Astrocyte (in vitro differentiated cells and primary cell): ENCODE data around the gene ANGEL1. TPM values are rescaled to one million over a fixed set of nuclear protein-coding genes. Genes with fewer than 3 reads are reported as not detected.

Source experiments
- DNase-seq: peaks from one replicate; pipeline ENCODE4 v3.0.0-alpha.2; 2010; ENCODE audit warnings: low read depth
- FAIRE-seq: peaks from 2 replicates; lab custom pipeline; 2011; peaks lifted over from hg19 to GRCh38; lab: Jason Lieb, UNC
- H2AFZ ChIP-seq: 2 replicates; pipeline ENCODE4 v1.6.0; 2012; ENCODE audit warnings: low read depth, low read length, inconsistent platforms
- H3K27ac ChIP-seq: 2 replicates; pipeline ENCODE4 v1.5.1; 2011; ENCODE audit warnings: low read depth, low read length, inconsistent platforms
- H3K27me3 ChIP-seq: 2 replicates; pipeline ENCODE4 v1.6.0; 2011; ENCODE audit warnings: low read length, inconsistent platforms; ENCODE audit not compliant: insufficient read depth
- H3K36me3 ChIP-seq: 2 replicates; pipeline ENCODE4 v1.5.1; 2011; ENCODE audit warnings: low read length, inconsistent platforms; ENCODE audit not compliant: insufficient read depth
- H3K4me1 ChIP-seq: 2 replicates; pipeline ENCODE4 v1.5.1; 2011; ENCODE audit warnings: low read length, inconsistent platforms; ENCODE audit not compliant: insufficient read depth
- H3K4me2 ChIP-seq: 2 replicates; pipeline ENCODE4 v1.6.0; 2012; ENCODE audit warnings: low read length, inconsistent platforms
- H3K4me3 ChIP-seq: 2 replicates; pipeline ENCODE4 v1.5.1; 2011; ENCODE audit warnings: low read depth, mild to moderate bottlenecking, low read length, inconsistent platforms; ENCODE audit not compliant: insufficient read depth
- H3K79me2 ChIP-seq: 2 replicates; pipeline ENCODE4 v1.6.0; 2012; ENCODE audit warnings: mild to moderate bottlenecking, low read length, inconsistent platforms; ENCODE audit not compliant: insufficient read depth
- H3K9ac ChIP-seq: 2 replicates; pipeline ENCODE4 v1.6.0; 2012; ENCODE audit warnings: mild to moderate bottlenecking, low read length, inconsistent platforms
- H3K9me3 ChIP-seq: 2 replicates; pipeline ENCODE4 v1.5.1; 2012; ENCODE audit warnings: low read depth, mild to moderate bottlenecking, low read length, inconsistent platforms; ENCODE audit not compliant: insufficient read depth
- H4K20me1 ChIP-seq: 2 replicates; pipeline ENCODE4 v1.6.0; 2012; ENCODE audit warnings: low read length, inconsistent platforms; ENCODE audit not compliant: insufficient read depth
- H3K27ac Mint-ChIP-seq: one replicate; pipeline ENCODE4 v1.8.0; 2021; ENCODE audit warnings: mild to moderate bottlenecking, mixed read lengths; ENCODE audit not compliant: unreplicated experiment
- H3K27me3 Mint-ChIP-seq: one replicate; pipeline ENCODE4 v1.8.0; 2021; ENCODE audit warnings: low read depth, mixed read lengths; ENCODE audit not compliant: unreplicated experiment
- H3K36me3 Mint-ChIP-seq: one replicate; pipeline ENCODE4 v1.8.0; 2021; ENCODE audit warnings: low read depth, mixed read lengths; ENCODE audit not compliant: unreplicated experiment
- H3K4me1 Mint-ChIP-seq: one replicate; pipeline ENCODE4 v1.8.0; 2021; ENCODE audit warnings: low read depth, mixed read lengths; ENCODE audit not compliant: unreplicated experiment
- H3K4me3 Mint-ChIP-seq: one replicate; pipeline ENCODE4 v1.8.0; 2021; ENCODE audit warnings: mild to moderate bottlenecking, moderate library complexity, mixed read lengths; ENCODE audit not compliant: unreplicated experiment
- H3K9me3 Mint-ChIP-seq: one replicate; pipeline ENCODE4 v1.8.0; 2021; ENCODE audit warnings: mild to moderate bottlenecking, mixed read lengths; ENCODE audit not compliant: unreplicated experiment
- CTCF ChIP-seq: IDR thresholded peaks from 2 replicates; pipeline ENCODE4 v1.5.1; 2011; ENCODE audit warnings: low read depth, mild to moderate bottlenecking, inconsistent platforms, low read length, moderate library complexity; ENCODE audit not compliant: insufficient read depth
- EZH2 ChIP-seq: IDR thresholded peaks from 2 replicates; pipeline ENCODE4 v1.6.1; 2012; ENCODE audit warnings: mild to moderate bottlenecking, low read length, inconsistent platforms; ENCODE audit not compliant: insufficient read depth
- total RNA-seq: library from RNA; stranded (reverse); gene quantifications from 2 replicates; pipeline ENCODE4 v1.2.1, GENCODE V29; 2021

Gene ANGEL1
- total RNA-seq, 1 donor from 2014 or later: 12.7 TPM

GRCh38 chr14:76784266-76784874 is 28.3 kb downstream of the ANGEL1 start:
- no peak for FAIRE-seq
- Histone ChIP-seq H3K4me2 (no peak overlapping the region), H3K4me1 (peaks cover 14% of the 10 kb centered on the region), H3K79me2 (no peaks in the 10 kb centered on the region), H3K27me3 (no peaks in the 10 kb centered on the region), H3K4me3 (no peak overlapping the region), H3K9me3 (no peaks in the 10 kb centered on the region), H2AFZ (no peak overlapping the region), H3K36me3 (peaks cover 6% of the 10 kb centered on the region), H4K20me1 (peaks cover 5% of the 10 kb centered on the region), H3K27ac (no peak overlapping the region), H3K9ac (no peak overlapping the region)
- TF ChIP-seq EZH2: no peak
- no peak for TF ChIP-seq CTCF
- Mint-ChIP-seq H3K4me1 (peaks cover 20% of the 10 kb centered on the region), H3K27ac (no peak overlapping the region), H3K27me3 (peaks cover 5% of the 10 kb centered on the region), H3K4me3 (no peak overlapping the region), H3K9me3 (no peaks in the 10 kb centered on the region), H3K36me3 (peaks cover 14% of the 10 kb centered on the region)
- no peak for DNase-seq

GRCh38 chr14:76782885-76783566 is 29.7 kb downstream of the ANGEL1 start:
- no peak for FAIRE-seq
- no peaks in the 10 kb centered on the region for H3K9me3 ChIP-seq
- H3K79me2 ChIP-seq: no peaks in the 10 kb centered on the region
- no peak overlapping the region for H3K4me2 ChIP-seq
- peaks cover 5% of the 10 kb centered on the region for H4K20me1 ChIP-seq
- H3K27ac ChIP-seq: no peak overlapping the region
- H3K4me3 ChIP-seq: no peak overlapping the region
- no peak for TF ChIP-seq CTCF
- no peak for TF ChIP-seq EZH2
- Mint-ChIP-seq H3K27me3 (peaks cover 5% of the 10 kb centered on the region), H3K4me3 (no peak overlapping the region), H3K4me1 (peaks cover 20% of the 10 kb centered on the region), H3K27ac (no peak overlapping the region), H3K9me3 (no peaks in the 10 kb centered on the region), H3K36me3 (peaks cover 11% of the 10 kb centered on the region)
- H3K27me3 ChIP-seq: no peaks in the 10 kb centered on the region
- H3K36me3 ChIP-seq: peaks cover 6% of the 10 kb centered on the region
- DNase-seq: no peak
- H2AFZ ChIP-seq: no peak overlapping the region
- peaks cover 14% of the 10 kb centered on the region for H3K4me1 ChIP-seq
- no peak overlapping the region for H3K9ac ChIP-seq
